ENCODE results near the gene FBXO41. TPM values are rescaled to one million over a fixed set of nuclear protein-coding genes. Genes with fewer than 3 reads are reported as not detected.

The FBXO41 gene
- total and polyA plus RNA-seq, 7 donors, result 0.03 to 0.46 (median 0.15) TPM

DNA sequence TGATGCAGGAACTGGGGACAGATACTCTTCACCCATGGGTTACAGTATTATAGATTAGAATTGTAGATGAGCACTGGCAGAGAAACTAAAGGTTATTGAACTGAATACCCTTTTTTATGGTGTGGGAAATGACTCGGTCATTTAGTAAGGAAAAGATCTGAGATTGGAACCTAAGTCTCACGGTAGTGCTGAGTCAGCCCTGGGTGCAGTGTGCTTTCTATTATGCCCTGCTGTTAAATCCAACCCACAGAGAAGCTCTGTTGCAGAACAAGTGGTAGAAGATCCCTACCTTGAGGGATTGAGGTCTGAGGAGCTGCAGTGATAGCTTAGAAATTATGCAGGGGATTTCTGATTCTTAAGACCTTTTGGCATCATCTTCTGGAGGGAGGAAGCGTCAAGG lies 37.4 kb downstream of the FBXO41 start:
- H3K4me1 ChIP-seq, result no peaks in the 10 kb centered on the region
- peaks cover 35 to 100% of the 10 kb centered on the region in 2 donors for H3K36me3 ChIP-seq (ENCODE audit: insufficient read depth in 1 of 2, low read depth in 1 of 2)
- intact Hi-C loops (cut with DNase I), result no loop called here
- no peak overlapping the region for H3K27ac ChIP-seq
- 84 to 92% (median 86%) methylated on average over 3 of the region's 3 CpGs for WGBS, 3 donors
- no peak overlapping the region for H3K4me3 ChIP-seq
- DNase-seq (no peak), ATAC-seq (no peak)
- TF ChIP-seq, protein P1, sequence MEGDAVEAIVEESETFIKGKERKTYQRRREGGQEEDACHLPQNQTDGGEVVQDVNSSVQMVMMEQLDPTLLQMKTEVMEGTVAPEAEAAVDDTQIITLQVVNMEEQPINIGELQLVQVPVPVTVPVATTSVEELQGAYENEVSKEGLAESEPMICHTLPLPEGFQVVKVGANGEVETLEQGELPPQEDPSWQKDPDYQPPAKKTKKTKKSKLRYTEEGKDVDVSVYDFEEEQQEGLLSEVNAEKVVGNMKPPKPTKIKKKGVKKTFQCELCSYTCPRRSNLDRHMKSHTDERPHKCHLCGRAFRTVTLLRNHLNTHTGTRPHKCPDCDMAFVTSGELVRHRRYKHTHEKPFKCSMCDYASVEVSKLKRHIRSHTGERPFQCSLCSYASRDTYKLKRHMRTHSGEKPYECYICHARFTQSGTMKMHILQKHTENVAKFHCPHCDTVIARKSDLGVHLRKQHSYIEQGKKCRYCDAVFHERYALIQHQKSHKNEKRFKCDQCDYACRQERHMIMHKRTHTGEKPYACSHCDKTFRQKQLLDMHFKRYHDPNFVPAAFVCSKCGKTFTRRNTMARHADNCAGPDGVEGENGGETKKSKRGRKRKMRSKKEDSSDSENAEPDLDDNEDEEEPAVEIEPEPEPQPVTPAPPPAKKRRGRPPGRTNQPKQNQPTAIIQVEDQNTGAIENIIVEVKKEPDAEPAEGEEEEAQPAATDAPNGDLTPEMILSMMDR (IDR thresholded peaks at IDR 0.05), result no peak
- H3K9me3 ChIP-seq, result no peaks in the 10 kb centered on the region
- H3K27me3 ChIP-seq (ENCODE audit: insufficient read depth in 3 of 3, low read length in 2 of 3), result no peaks in the 10 kb centered on the region

GRCh38 chr2:73244580-73244979 lies 39.7 kb downstream of the FBXO41 start:
- ATAC-seq, result no peak
- WGBS, 3 donors, result 94 to 97% (median 97%) methylated on average over 3 of the region's 3 CpGs
- H3K4me3 ChIP-seq, result no peak overlapping the region
- peaks cover 25 to 100% of the 10 kb centered on the region in 2 donors for H3K36me3 ChIP-seq (ENCODE audit: insufficient read depth in 1 of 2, low read depth in 1 of 2)
- TF ChIP-seq, protein P1 (IDR thresholded peaks at IDR 0.05), result no peak
- no peak overlapping the region for H3K27ac ChIP-seq
- no peak for DNase-seq
- no peaks in the 10 kb centered on the region for H3K9me3 ChIP-seq
- intact Hi-C loops (cut with DNase I), result no loop called here
- peaks cover 7% of the 10 kb centered on the region for H3K4me1 ChIP-seq
- no peaks in the 10 kb centered on the region for H3K27me3 ChIP-seq (ENCODE audit: insufficient read depth in 3 of 3, low read length in 2 of 3)

DNA sequence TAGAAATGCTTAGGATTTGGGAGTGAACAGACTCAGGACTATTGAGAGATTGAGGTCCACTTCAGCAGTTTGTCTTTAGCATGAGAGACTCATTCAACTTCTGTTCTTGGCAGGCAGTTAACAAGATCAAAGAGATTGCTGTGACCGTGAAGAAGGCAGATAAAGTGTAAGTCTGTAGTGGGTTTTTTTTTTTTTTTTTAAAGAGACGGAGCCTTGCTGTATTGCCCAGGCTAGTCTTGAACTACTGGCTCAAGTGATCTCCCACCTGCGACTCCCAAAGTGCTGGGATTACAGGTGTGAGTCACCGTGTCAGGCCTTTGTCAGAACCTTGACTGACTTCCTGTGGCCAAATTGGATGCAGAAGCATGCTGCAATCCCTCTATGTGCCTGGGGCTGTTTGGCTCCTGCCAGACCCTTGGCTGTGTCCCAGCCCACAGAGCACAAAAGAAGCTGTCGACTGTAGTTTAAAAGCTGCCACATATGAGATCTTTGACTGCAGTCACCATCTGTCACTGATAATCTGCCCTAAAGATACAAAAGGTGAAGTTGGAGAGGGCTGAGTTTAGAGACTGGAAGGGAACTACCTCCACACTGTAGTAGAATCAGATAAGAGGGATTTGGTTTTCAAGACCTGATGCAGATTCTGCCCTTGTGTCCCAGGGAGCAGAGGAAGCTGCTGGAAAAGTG lies 40.3 kb downstream of the FBXO41 start:
- no peak overlapping the region for H3K27ac ChIP-seq
- peaks cover 11% of the 10 kb centered on the region for H3K4me1 ChIP-seq
- no peak overlapping the region for H3K4me3 ChIP-seq
- TF ChIP-seq, protein P1 (IDR thresholded peaks at IDR 0.05), result no peak
- 34 to 49% (median 42%) methylated on average over 5 of the region's 5 CpGs for WGBS, 3 donors
- DNase-seq, result no peak
- peak; percentile 24 to 80 (median 64) for ATAC-seq
- H3K9me3 ChIP-seq, result no peaks in the 10 kb centered on the region
- peaks cover 19 to 100% of the 10 kb centered on the region in 2 donors for H3K36me3 ChIP-seq (ENCODE audit: insufficient read depth in 1 of 2, low read depth in 1 of 2)
- intact Hi-C loops (cut with DNase I), result no loop called here
- no peaks in the 10 kb centered on the region for H3K27me3 ChIP-seq (ENCODE audit: insufficient read depth in 3 of 3, low read length in 2 of 3)

- TF ChIP-seq, protein P1 (IDR thresholded peaks at IDR 0.05), result no peak
- no peak for DNase-seq
- ATAC-seq, result peak; percentile 35 to 47 (median 42)
- peak overlapping the region; percentile 14 for H3K27ac ChIP-seq
- no peaks in the 10 kb centered on the region for H3K27me3 ChIP-seq (ENCODE audit: insufficient read depth in 3 of 3, low read length in 2 of 3)
- peaks cover 12 to 70% of the 10 kb centered on the region in 2 donors for H3K36me3 ChIP-seq (ENCODE audit: insufficient read depth in 1 of 2, low read depth in 1 of 2)
- WGBS, 3 donors, result 33 to 48% (median 35%) methylated on average over 3 of the region's 3 CpGs
- H3K4me1 ChIP-seq, result peaks cover 51% of the 10 kb centered on the region
- intact Hi-C loops (cut with DNase I), result no loop called here
- H3K4me3 ChIP-seq, result no peak overlapping the region
- H3K9me3 ChIP-seq, result no peaks in the 10 kb centered on the region
Measured at GRCh38 chr2:73239776-73240175, 44.5 kb downstream of the FBXO41 start.

DNA sequence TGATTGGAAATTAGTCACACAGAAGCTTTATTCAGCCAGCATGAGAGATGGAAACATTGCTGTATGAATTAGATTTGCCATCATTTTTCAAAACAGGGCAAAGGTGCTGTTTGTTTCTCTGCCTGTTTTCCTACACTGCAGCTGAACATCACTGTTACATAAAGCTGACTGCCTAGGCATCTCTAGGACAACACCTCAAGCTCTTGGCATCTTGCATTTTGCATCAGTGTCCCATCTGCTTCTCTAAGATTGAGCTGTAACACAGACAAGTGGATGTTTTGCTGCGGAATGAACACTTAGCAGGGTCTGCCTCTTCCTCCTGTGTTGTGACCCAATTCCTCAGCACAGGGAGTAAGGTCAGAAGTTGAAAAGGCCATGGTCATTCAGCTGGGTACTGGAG lies 45.3 kb downstream of the FBXO41 start:
- H3K4me1 ChIP-seq, result peaks cover 51% of the 10 kb centered on the region
- H3K27ac ChIP-seq, result no peak overlapping the region
- peaks cover 4 to 62% of the 10 kb centered on the region in 2 donors for H3K36me3 ChIP-seq (ENCODE audit: insufficient read depth in 1 of 2, low read depth in 1 of 2)

More for the DNA sequence above, 45.3 kb downstream of the FBXO41 start:
- intact Hi-C loops (cut with DNase I), result no loop called here
- DNase-seq, result no peak
- H3K4me3 ChIP-seq, result no peak overlapping the region
- no peak for ATAC-seq
- H3K9me3 ChIP-seq, result no peaks in the 10 kb centered on the region
- no peaks in the 10 kb centered on the region for H3K27me3 ChIP-seq (ENCODE audit: insufficient read depth in 3 of 3, low read length in 2 of 3)
- TF ChIP-seq, protein P1 (IDR thresholded peaks at IDR 0.05), result no peak
- 74 to 93% (median 87%) methylated on average over 1 of the region's 1 CpG for WGBS, 3 donors
